PC-3 (cell line): Measurements from ENCODE around the gene HOXC10. TPM values are rescaled to one million over a fixed set of nuclear protein-coding genes. Genes with fewer than 3 reads are reported as not detected.

Experiments
- ATAC-seq: fragments of 200-7000 bp; cut with Tn5 transposase; 2 replicates; pipeline ENCODE4 v1.9.1; 2020; ENCODE audit warnings: mild to moderate bottlenecking, moderate library complexity
- BruUV-seq: library from RNA; stranded (reverse); fragments of 400-500 nt; replicated peaks from 2 replicates; lab custom pipeline; 2021; lab: Mats Ljungman, UMichigan
- CTCF ChIA-PET: fragments of 300-600 bp; sonication (Branson Sonifier 250); formaldehyde crosslinking; loops from one replicate; lab custom pipeline; 2022; ENCODE audit warnings: antibody characterized with exemption; lab: Charles Lee
- POLR2A ChIA-PET: fragments of 300-600 bp; sonication (Branson Sonifier 250); formaldehyde crosslinking; loops from one replicate; lab custom pipeline; 2022; ENCODE audit warnings: antibody characterized with exemption; ENCODE audit not compliant: unreplicated experiment; lab: Charles Lee
- DNase-seq: peaks from one replicate; pipeline ENCODE4 v3.0.0-alpha.2; 2015
- H2AFZ ChIP-seq: fragments of 300-600 bp; sonication (generic); 2 replicates; pipeline ENCODE4 v1.6.0; 2016; ENCODE audit warnings: antibody characterized with exemption, low read length
- H3F3A ChIP-seq: fragments of 300-600 bp; sonication (generic); one replicate; pipeline ENCODE4 v1.6.0; 2017; ENCODE audit warnings: antibody characterized with exemption, low read length, control low read depth, mild to moderate bottlenecking; ENCODE audit not compliant: unreplicated experiment
- H3K27ac ChIP-seq: fragments of 300-600 bp; sonication (generic); 2 replicates; pipeline ENCODE4 v1.5.1; 2016; ENCODE audit warnings: mild to moderate bottlenecking, low read length
- H3K27me3 ChIP-seq: fragments of 300-600 bp; sonication (generic); 2 replicates; pipeline ENCODE4 v1.6.1; 2016; ENCODE audit warnings: low read length, mixed read lengths
- H3K36me3 ChIP-seq: fragments of 300-600 bp; sonication (generic); 2 replicates; pipeline ENCODE4 v1.6.1; 2016; ENCODE audit warnings: low read depth, mixed run types, low read length, mixed read lengths
- H3K4me1 ChIP-seq: fragments of 300-600 bp; sonication (generic); 2 replicates; pipeline ENCODE4 v1.5.1; 2016; ENCODE audit warnings: low read length; ENCODE audit not compliant: insufficient read depth
- H3K4me2 ChIP-seq: fragments of 300-600 bp; sonication (generic); 2 replicates; pipeline ENCODE4 v1.6.0; 2016; ENCODE audit warnings: low read length
- H3K4me3 ChIP-seq: fragments of 300-600 bp; sonication (generic); 2 replicates; pipeline ENCODE4 v1.5.1; 2016; ENCODE audit warnings: mild to moderate bottlenecking, low read length, mixed read lengths
- H3K79me2 ChIP-seq: fragments of 300-600 bp; sonication (generic); 2 replicates; pipeline ENCODE4 v1.6.1; 2017; ENCODE audit warnings: low read length, mixed read lengths
- H3K9ac ChIP-seq: fragments of 300-600 bp; sonication (generic); 2 replicates; pipeline ENCODE4 v1.6.0; 2016; ENCODE audit warnings: mild to moderate bottlenecking, low read length
- H3K9me2 ChIP-seq: fragments of 300-600 bp; sonication (generic); replicated peaks from 2 replicates; pipeline ENCODE4 v1.6.1; 2016; ENCODE audit warnings: mixed run types, low read length, mixed read lengths
- H3K9me3 ChIP-seq: fragments of 300-600 bp; sonication (generic); 2 replicates; pipeline ENCODE4 v1.6.1; 2016; ENCODE audit warnings: low read length, mixed read lengths
- H4K20me1 ChIP-seq: fragments of 300-600 bp; sonication (generic); 2 replicates; pipeline ENCODE4 v1.6.1; 2016; ENCODE audit warnings: low read length, mixed read lengths
- CTCF ChIP-seq: fragments of 300-600 bp; sonication (generic); conservative IDR thresholded peaks from 2 replicates; pipeline ENCODE4 v1.5.1; 2017; ENCODE audit warnings: antibody characterized with exemption, low read depth, mild to moderate bottlenecking, low read length
- EZH2 ChIP-seq: fragments of 300-600 bp; sonication (generic); IDR thresholded peaks from one replicate; pipeline ENCODE4 v1.6.1; 2017; ENCODE audit warnings: antibody characterized with exemption, mild to moderate bottlenecking, low read length; ENCODE audit not compliant: unreplicated experiment
- EZH2phosphoT487 ChIP-seq: fragments of 300-600 bp; sonication (generic); IDR thresholded peaks from 2 replicates; pipeline ENCODE4 v1.6.1; 2018; ENCODE audit warnings: mild to moderate bottlenecking, antibody characterized with exemption, low read length, borderline replicate concordance
- intact Hi-C: fragments of 100-400 bp; cut with micrococcal nuclease; formaldehyde crosslinking; loops from 2 replicates; pipeline ENCODE4 v1.9.0; 2023
- total RNA-seq: library from RNA; depleted of rRNA; stranded (reverse); fragments of >200 nt; gene quantifications from 2 replicates; pipeline ENCODE4 v1.2.3, GENCODE V29; 2014

Gene HOXC10
- total RNA-seq, 1 experiment from 2014 or later = 0.69 TPM

GRCh38 chr12:53954694-53955035 lies 30.3 kb upstream of the HOXC10 start, which contains the start of gene HOXC12:
TSS of gene HOXC12 (plus strand) at chr12:53954903. CDS start at chr12:53954930, 27 bp downstream.
- Histone ChIP-seq H3K79me2 (no peaks in the 10 kb centered on the region), H3K36me3 (no peaks in the 10 kb centered on the region), H2AFZ (peak within 1 kb of the TSS; percentile 63; the same call in 1 of the 2 replicates), H3K4me2 (peak within 1 kb of the TSS; percentile 72), H3K27ac (no peak within 1 kb of the TSS), H3K9me2 (no peaks in the 10 kb centered on the region), H3K27me3 (no peaks in the 10 kb centered on the region), H4K20me1 (no peaks in the 10 kb centered on the region), H3K9me3 (no peaks in the 10 kb centered on the region), H3F3A (no peaks in the 10 kb centered on the region), H3K9ac (no peak within 1 kb of the TSS), H3K4me3 (no peak within 1 kb of the TSS), H3K4me1 (peaks cover 4% of the 10 kb centered on the region; the same call in 1 of the 2 replicates)
- BruUV-seq = no TSS peak
- ChIA-PET POLR2A (no interaction called here), CTCF (interaction anchor here (0.6 kb wide), 1 partner anchor 292 kb away, joined by 12 read pairs; no protein-coding TSS in a partner anchor)
- intact Hi-C loops = no loop called here
- DNase-seq = no peak
- TF ChIP-seq EZH2 = no peak
- no peak for ATAC-seq

GRCh38 chr12:53955036-53955775 lies 29.7 kb upstream of the HOXC10 start:
- Histone ChIP-seq H2AFZ (peak overlapping the region; percentile 63; the same call in 1 of the 2 replicates), H3K27ac (no peak overlapping the region), H3K27me3 (no peaks in the 10 kb centered on the region), H3K79me2 (no peaks in the 10 kb centered on the region), H3K4me1 (peaks cover 1% of the 10 kb centered on the region; the same call in 1 of the 2 replicates), H3K9me3 (no peaks in the 10 kb centered on the region), H3K9ac (no peak overlapping the region), H3F3A (no peaks in the 10 kb centered on the region), H4K20me1 (no peaks in the 10 kb centered on the region), H3K4me3 (no peak overlapping the region), H3K9me2 (no peaks in the 10 kb centered on the region), H3K36me3 (no peaks in the 10 kb centered on the region), H3K4me2 (peak overlapping the region; percentile 65; the same call in 1 of the 2 replicates)
- no peak for DNase-seq
- intact Hi-C loops = no loop called here
- no peak for ATAC-seq
- no TSS peak for BruUV-seq
- ChIA-PET POLR2A (no interaction called here), CTCF (interaction anchor here (0.6 kb wide), 1 partner anchor 292 kb away, joined by 12 read pairs; no protein-coding TSS in a partner anchor)
- TF ChIP-seq EZH2 = no peak
- TF ChIP-seq EZH2phosphoT487 = no peak
- no peak for TF ChIP-seq CTCF

- no peak overlapping the region for H3K4me3 ChIP-seq
- H2AFZ ChIP-seq = no peak overlapping the region
- no peaks in the 10 kb centered on the region for H4K20me1 ChIP-seq
- H3F3A ChIP-seq = no peaks in the 10 kb centered on the region
- ATAC-seq = no peak
- H3K27me3 ChIP-seq = no peaks in the 10 kb centered on the region
- ChIA-PET POLR2A (no interaction called here), CTCF (no interaction called here)
- H3K9ac ChIP-seq = no peak overlapping the region
- BruUV-seq = no TSS peak
- DNase-seq = no peak
- H3K4me1 ChIP-seq = no peaks in the 10 kb centered on the region
- H3K4me2 ChIP-seq = no peak overlapping the region
- no peaks in the 10 kb centered on the region for H3K9me2 ChIP-seq
- H3K9me3 ChIP-seq = no peaks in the 10 kb centered on the region
- H3K36me3 ChIP-seq = no peaks in the 10 kb centered on the region
- intact Hi-C loops = no loop called here
- H3K79me2 ChIP-seq = no peaks in the 10 kb centered on the region
- no peak overlapping the region for H3K27ac ChIP-seq
- no peak for TF ChIP-seq EZH2
- no peak for TF ChIP-seq EZH2phosphoT487
- TF ChIP-seq CTCF = no peak
Measured at GRCh38 chr12:53955776-53956250, 29.1 kb upstream of the HOXC10 start.
